GM21360 (cell line): ENCODE results near the gene NYAP2.

ENCODE experiments used
- ATAC-seq: cut with Tn5 transposase; IDR thresholded peaks from one replicate; pipeline ENCODE4 v1.9.1; 2021; ENCODE audit warnings: mild to moderate bottlenecking, moderate library complexity; ENCODE audit not compliant: unreplicated experiment

NYAP2 gene

GRCh38 chr2:225472161-225472560 lies 72.7 kb downstream of the NYAP2 start:
- no peak for ATAC-seq

- ATAC-seq: no peak
Observed at GRCh38 chr2:225479386-225479785, 79.9 kb downstream of the NYAP2 start.

- no peak for ATAC-seq
Observed at GRCh38 chr2:225484751-225485150, 85.2 kb downstream of the NYAP2 start.

- ATAC-seq: no peak
Observed at GRCh38 chr2:225486236-225486635, 86.7 kb downstream of the NYAP2 start.

GRCh38 chr2:225487878-225488416 lies 88.4 kb downstream of the NYAP2 start:
- ATAC-seq: no peak

GRCh38 chr2:225488743-225489142 lies 89.2 kb downstream of the NYAP2 start:
- no peak for ATAC-seq

- ATAC-seq: no peak
Observed at GRCh38 chr2:225493420-225494099, 94.0 kb downstream of the NYAP2 start.

- ATAC-seq: no peak
Observed at GRCh38 chr2:225494100-225494459, 94.6 kb downstream of the NYAP2 start.

- no peak for ATAC-seq
Observed at GRCh38 chr2:225495706-225496105, 96.2 kb downstream of the NYAP2 start.

GRCh38 chr2:225496568-225496967 lies 97.1 kb downstream of the NYAP2 start:
- no peak for ATAC-seq

- no peak for ATAC-seq
Observed at GRCh38 chr2:225497166-225497565, 97.7 kb downstream of the NYAP2 start.

GRCh38 chr2:225501022-225501421 lies 101.5 kb downstream of the NYAP2 start:
- ATAC-seq: no peak

- no peak for ATAC-seq
Observed at GRCh38 chr2:225502971-225503370, 103.5 kb downstream of the NYAP2 start.

GRCh38 chr2:225510796-225511195 lies 111.3 kb downstream of the NYAP2 start:
- no peak for ATAC-seq

GRCh38 chr2:225512469-225512868 lies 113.0 kb downstream of the NYAP2 start:
- ATAC-seq: no peak

- ATAC-seq: no peak
Observed at GRCh38 chr2:225512876-225513540, 113.5 kb downstream of the NYAP2 start.

GRCh38 chr2:225515033-225515432 lies 115.5 kb downstream of the NYAP2 start:
- no peak for ATAC-seq

GRCh38 chr2:225526760-225527390 lies 127.4 kb downstream of the NYAP2 start:
- ATAC-seq: no peak

- ATAC-seq: no peak
Observed at GRCh38 chr2:225531559-225531958, 132.0 kb downstream of the NYAP2 start.

- no peak for ATAC-seq
Observed at GRCh38 chr2:225532096-225532495, 132.6 kb downstream of the NYAP2 start.

GRCh38 chr2:225534037-225534436 lies 134.5 kb downstream of the NYAP2 start:
- no peak for ATAC-seq

GRCh38 chr2:225534697-225535096 lies 135.2 kb downstream of the NYAP2 start:
- no peak for ATAC-seq
